ENCODE measurements around the gene TMOD4. TPM values are rescaled to one million over a fixed set of nuclear protein-coding genes. Genes with fewer than 3 reads are reported as not detected.
A peak's percentile ranks its signal among the peaks of the same experiment; 100 is the strongest.

Gene TMOD4
- total and polyA plus RNA-seq, 9 of the 15 experiments (the other 6 are each of a cell fraction or from before 2014, with no cell fraction given) = 0.18 to 1.8 (median 1.1) TPM; not detected in 1

DNA sequence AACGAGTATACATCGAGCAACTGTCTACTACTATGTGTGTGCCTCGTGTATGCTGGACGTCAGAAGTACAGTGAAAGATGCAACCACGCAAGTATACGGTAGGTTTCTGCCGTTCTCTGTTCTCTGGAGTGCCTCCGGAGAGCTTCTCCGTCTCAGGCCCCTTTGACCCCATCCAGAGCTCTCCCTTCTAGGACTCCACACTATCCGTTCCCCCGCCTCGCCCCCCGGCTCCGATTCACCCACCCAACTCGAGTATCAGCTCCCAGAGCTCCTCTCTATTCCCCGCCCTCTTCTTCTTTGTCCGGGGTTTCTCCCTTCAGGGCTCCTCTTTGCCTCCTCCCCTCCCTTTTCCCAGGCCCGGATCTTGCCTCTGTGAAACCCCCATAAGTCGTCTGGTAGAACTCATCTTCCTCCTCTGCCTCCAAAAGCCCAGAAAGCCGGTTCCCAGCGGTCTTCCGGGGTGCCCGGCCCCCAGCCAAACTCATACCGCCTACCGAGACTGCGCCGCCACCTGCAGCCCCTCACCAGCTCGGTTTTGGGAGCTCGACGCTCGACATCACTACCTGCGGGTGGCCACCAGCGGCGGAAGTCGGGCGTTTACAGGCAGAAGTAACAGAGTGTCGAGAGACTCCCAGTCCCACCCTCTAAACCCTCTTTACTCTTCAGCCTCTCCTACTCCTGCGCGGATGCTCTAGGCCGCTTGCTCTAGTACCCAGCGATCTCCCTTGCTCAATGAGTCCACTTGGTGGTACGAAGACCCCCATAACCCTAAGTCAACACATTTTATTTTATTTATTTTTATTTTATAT, 14.1 kb upstream of the TMOD4 start, which contains the start of gene VPS72 (continued):
- TF ChIP-seq TBL1XR1 (IDR thresholded peaks at IDR 0.05; ENCODE audit: low read length in 2 of 2) (peak in 1 of 2 experiments; percentile 52; a peak in 1 of 4 replicates), ZNF133 (CRISPR knock-in tag; IDR thresholded peaks at IDR 0.05) (no peak), ZBTB8A (IDR thresholded peaks at IDR 0.05; ENCODE audit: partially characterized antibody) (no peak), ZNF212 (CRISPR knock-in tag; IDR thresholded peaks at IDR 0.05) (no peak), ZSCAN32 (CRISPR knock-in tag; IDR thresholded peaks at IDR 0.05) (no peak), ZBTB7A (IDR thresholded peaks at IDR 0.05; ENCODE audit: borderline replicate concordance, control insufficient read depth, low read depth, low read length) (peak; percentile 97), LEF1 (IDR thresholded peaks at IDR 0.05) (no peak), ZNF766 (CRISPR knock-in tag; conservative IDR thresholded peaks at IDR 0.05) (peak; percentile 86), ARID3B (CRISPR knock-in tag; IDR thresholded peaks at IDR 0.05; ENCODE audit: borderline replicate concordance) (no peak), CREB1 (IDR thresholded peaks at IDR 0.05) (peak; percentile 51), CREB1 (CRISPR knock-in tag; IDR thresholded peaks at IDR 0.05) (peak; percentile 64), KDM5B (IDR thresholded peaks at IDR 0.05; ENCODE audit: insufficient replicate concordance, low read depth, low read length) (peak; percentile 91), POLR2AphosphoS2 (IDR thresholded peaks at IDR 0.05; ENCODE audit: low read length) (peak; percentile 93), C11orf30 (IDR thresholded peaks at IDR 0.05; ENCODE audit: low read depth) (peak; percentile 79), ZNF174 (CRISPR knock-in tag; IDR thresholded peaks at IDR 0.05) (no peak), HNRNPK (IDR thresholded peaks at IDR 0.05; ENCODE audit: low read depth, low read length, poor library complexity, severe bottlenecking) (no peak), SRSF1 (IDR thresholded peaks at IDR 0.05; ENCODE audit: low read depth, low read length) (no peak), POLR3G (IDR thresholded peaks at IDR 0.05; ENCODE audit: extremely low read depth, insufficient read length, insufficient replicate concordance) (no peak), ZNF699 (CRISPR knock-in tag; IDR thresholded peaks at IDR 0.05; ENCODE audit: insufficient replicate concordance) (no peak), EP300 (IDR thresholded peaks at IDR 0.05; ENCODE audit: low read length) (peak; percentile 32), ZNF24 (IDR thresholded peaks at IDR 0.05) (no peak), ZNF695 (CRISPR knock-in tag; IDR thresholded peaks at IDR 0.05) (no peak), DDX20 (tag; IDR thresholded peaks at IDR 0.05; ENCODE audit: low read depth) (no peak)
- TF ChIP-seq, protein P1, sequence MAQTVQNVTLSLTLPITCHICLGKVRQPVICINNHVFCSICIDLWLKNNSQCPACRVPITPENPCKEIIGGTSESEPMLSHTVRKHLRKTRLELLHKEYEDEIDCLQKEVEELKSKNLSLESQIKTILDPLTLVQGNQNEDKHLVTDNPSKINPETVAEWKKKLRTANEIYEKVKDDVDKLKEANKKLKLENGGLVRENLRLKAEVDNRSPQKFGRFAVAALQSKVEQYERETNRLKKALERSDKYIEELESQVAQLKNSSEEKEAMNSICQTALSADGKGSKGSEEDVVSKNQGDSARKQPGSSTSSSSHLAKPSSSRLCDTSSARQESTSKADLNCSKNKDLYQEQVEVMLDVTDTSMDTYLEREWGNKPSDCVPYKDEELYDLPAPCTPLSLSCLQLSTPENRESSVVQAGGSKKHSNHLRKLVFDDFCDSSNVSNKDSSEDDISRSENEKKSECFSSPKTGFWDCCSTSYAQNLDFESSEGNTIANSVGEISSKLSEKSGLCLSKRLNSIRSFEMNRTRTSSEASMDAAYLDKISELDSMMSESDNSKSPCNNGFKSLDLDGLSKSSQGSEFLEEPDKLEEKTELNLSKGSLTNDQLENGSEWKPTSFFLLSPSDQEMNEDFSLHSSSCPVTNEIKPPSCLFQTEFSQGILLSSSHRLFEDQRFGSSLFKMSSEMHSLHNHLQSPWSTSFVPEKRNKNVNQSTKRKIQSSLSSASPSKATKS (CRISPR knock-in tag; IDR thresholded peaks at IDR 0.05) = no peak
- TF ChIP-seq, protein P2, sequence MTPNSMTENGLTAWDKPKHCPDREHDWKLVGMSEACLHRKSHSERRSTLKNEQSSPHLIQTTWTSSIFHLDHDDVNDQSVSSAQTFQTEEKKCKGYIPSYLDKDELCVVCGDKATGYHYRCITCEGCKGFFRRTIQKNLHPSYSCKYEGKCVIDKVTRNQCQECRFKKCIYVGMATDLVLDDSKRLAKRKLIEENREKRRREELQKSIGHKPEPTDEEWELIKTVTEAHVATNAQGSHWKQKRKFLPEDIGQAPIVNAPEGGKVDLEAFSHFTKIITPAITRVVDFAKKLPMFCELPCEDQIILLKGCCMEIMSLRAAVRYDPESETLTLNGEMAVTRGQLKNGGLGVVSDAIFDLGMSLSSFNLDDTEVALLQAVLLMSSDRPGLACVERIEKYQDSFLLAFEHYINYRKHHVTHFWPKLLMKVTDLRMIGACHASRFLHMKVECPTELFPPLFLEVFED (CRISPR knock-in tag; conservative IDR thresholded peaks at IDR 0.05) = no peak
